ENCODE measurements around the gene EXOC2. TPM values are rescaled to one million over a fixed set of nuclear protein-coding genes. Genes with fewer than 3 reads are reported as not detected.

The EXOC2 gene
- total and polyA plus RNA-seq, 7 donors = 5.4 to 23.2 (median 15.3) TPM

- Histone ChIP-seq H3K4me1 (no peaks in the 10 kb centered on the region), H3K27ac (no peak overlapping the region), H3K4me3 (no peak overlapping the region), H3K36me3 (peaks cover 0 to 38% (median 3%) of the 10 kb centered on the region in 4 donors), H3K9me3 (peaks cover 0 to 3% (median 0%) of the 10 kb centered on the region in 4 donors), H3K27me3 (no peaks in the 10 kb centered on the region)
- intact Hi-C loops (cut with DNase I) = no loop called here
- TF ChIP-seq POLR2AphosphoS5 (IDR thresholded peaks at IDR 0.05) (no peak), EP300 (IDR thresholded peaks at IDR 0.05) (no peak), CTCF (IDR thresholded peaks at IDR 0.05) (no peak), POLR2A (IDR thresholded peaks at IDR 0.05) (no peak)
- 72 to 86% methylated on average over 5 of the region's 5 CpGs for WGBS, 2 donors
- DNase-seq = no peak
Measured at GRCh38 chr6:496649-497048, 196.3 kb downstream of the EXOC2 start.

GRCh38 chr6:494394-494793 lies 198.5 kb downstream of the EXOC2 start:
- no peak overlapping the region for H3K4me3 ChIP-seq
- no peaks in the 10 kb centered on the region for H3K27me3 ChIP-seq
- peaks cover 0 to 3% (median 0%) of the 10 kb centered on the region in 4 donors for H3K9me3 ChIP-seq
- no peak for TF ChIP-seq POLR2AphosphoS5 (IDR thresholded peaks at IDR 0.05)
- TF ChIP-seq POLR2A (IDR thresholded peaks at IDR 0.05) = no peak
- no peak for TF ChIP-seq EP300 (IDR thresholded peaks at IDR 0.05)
- TF ChIP-seq CTCF (IDR thresholded peaks at IDR 0.05) = no peak
- intact Hi-C loops (cut with DNase I) = no loop called here
- H3K27ac ChIP-seq = no peak overlapping the region
- WGBS, 2 donors = 84 to 89% methylated on average over 5 of the region's 5 CpGs
- no peaks in the 10 kb centered on the region for H3K4me1 ChIP-seq
- DNase-seq = no peak
- peaks cover 0 to 56% (median 3%) of the 10 kb centered on the region in 4 donors for H3K36me3 ChIP-seq

DNA sequence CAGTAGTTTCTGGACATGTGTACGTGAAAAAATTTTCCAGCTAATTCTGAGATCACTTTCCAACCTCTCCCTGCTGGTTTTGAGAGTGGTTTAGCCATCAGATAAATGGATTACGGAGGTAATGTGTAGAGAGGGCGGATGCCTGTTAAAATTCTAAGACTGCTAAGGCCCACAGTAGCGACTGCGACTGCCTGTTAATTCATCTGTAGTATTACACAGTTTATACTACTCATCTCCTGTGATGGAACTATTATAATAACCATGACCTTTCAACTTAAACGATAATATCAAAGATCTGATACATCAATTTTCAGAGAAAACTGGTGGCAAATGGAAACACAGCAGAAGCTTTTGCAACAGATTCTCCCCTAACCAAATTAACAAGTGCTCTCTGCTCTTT lies 199.1 kb downstream of the EXOC2 start:
- H3K4me1 ChIP-seq = no peaks in the 10 kb centered on the region
- peaks cover 0 to 3% (median 0%) of the 10 kb centered on the region in 4 donors for H3K9me3 ChIP-seq
- no peak overlapping the region for H3K4me3 ChIP-seq
- TF ChIP-seq POLR2AphosphoS5 (IDR thresholded peaks at IDR 0.05) (no peak), POLR2A (IDR thresholded peaks at IDR 0.05) (no peak), CTCF (IDR thresholded peaks at IDR 0.05) (no peak), EP300 (IDR thresholded peaks at IDR 0.05) (no peak)
- H3K36me3 ChIP-seq = peaks cover 0 to 59% (median 3%) of the 10 kb centered on the region in 4 donors
- WGBS, 2 donors = 78 to 84% methylated on average over 6 of the region's 6 CpGs
- no peaks in the 10 kb centered on the region for H3K27me3 ChIP-seq
- no peak overlapping the region for H3K27ac ChIP-seq
- DNase-seq = no peak
- intact Hi-C loops (cut with DNase I) = no loop called here

GRCh38 chr6:492816-493414 lies 200.0 kb downstream of the EXOC2 start:
- Histone ChIP-seq H3K9me3 (peaks cover 0 to 3% (median 0%) of the 10 kb centered on the region in 4 donors), H3K27ac (no peak overlapping the region), H3K27me3 (no peaks in the 10 kb centered on the region), H3K36me3 (peaks cover 0 to 65% (median 6%) of the 10 kb centered on the region in 4 donors), H3K4me1 (no peaks in the 10 kb centered on the region), H3K4me3 (no peak overlapping the region)
- intact Hi-C loops (cut with DNase I) = no loop called here
- no peak for DNase-seq
- TF ChIP-seq EP300 (IDR thresholded peaks at IDR 0.05) (no peak), POLR2AphosphoS5 (IDR thresholded peaks at IDR 0.05) (no peak), CTCF (IDR thresholded peaks at IDR 0.05) (no peak), POLR2A (IDR thresholded peaks at IDR 0.05) (no peak)
- 90 to 93% methylated on average over 2 of the region's 2 CpGs for WGBS, 2 donors

- intact Hi-C loops (cut with DNase I) = no loop called here
- 96 to 97% methylated on average over 5 of the region's 5 CpGs for WGBS, 2 donors
- TF ChIP-seq EP300 (IDR thresholded peaks at IDR 0.05) (no peak), POLR2AphosphoS5 (IDR thresholded peaks at IDR 0.05) (no peak), POLR2A (IDR thresholded peaks at IDR 0.05) (no peak), CTCF (IDR thresholded peaks at IDR 0.05) (no peak)
- Histone ChIP-seq H3K4me3 (no peak overlapping the region), H3K27ac (no peak overlapping the region), H3K4me1 (no peaks in the 10 kb centered on the region), H3K36me3 (peaks cover 0 to 72% (median 11%) of the 10 kb centered on the region in 4 donors), H3K27me3 (no peaks in the 10 kb centered on the region), H3K9me3 (peaks cover 0 to 3% (median 0%) of the 10 kb centered on the region in 4 donors)
- DNase-seq = no peak
Measured at GRCh38 chr6:492178-492577, 200.8 kb downstream of the EXOC2 start.
